Osteocyte (in vitro differentiated cells): Measurements from ENCODE around the gene RFX4. TPM values are rescaled to one million over a fixed set of nuclear protein-coding genes. Genes with fewer than 3 reads are reported as not detected.

Source experiments
- DNase-seq: peaks from one replicate; pipeline ENCODE4 v3.0.0; 2021; ENCODE audit warnings: mixed read lengths; ENCODE audit not compliant: unreplicated experiment; ENCODE audit errors: extremely low spot score
- H3K27ac Mint-ChIP-seq: one replicate; pipeline ENCODE4 v1.8.0; 2021; ENCODE audit warnings: mild to moderate bottlenecking, mixed read lengths; ENCODE audit not compliant: unreplicated experiment
- H3K27me3 Mint-ChIP-seq: one replicate; pipeline ENCODE4 v1.8.0; 2021; ENCODE audit warnings: mixed read lengths; ENCODE audit not compliant: unreplicated experiment
- H3K36me3 Mint-ChIP-seq: one replicate; pipeline ENCODE4 v1.8.0; 2021; ENCODE audit warnings: mixed read lengths; ENCODE audit not compliant: unreplicated experiment
- H3K4me1 Mint-ChIP-seq: one replicate; pipeline ENCODE4 v1.8.0; 2021; ENCODE audit warnings: mixed read lengths; ENCODE audit not compliant: unreplicated experiment
- H3K4me3 Mint-ChIP-seq: one replicate; pipeline ENCODE4 v1.8.0; 2021; ENCODE audit warnings: mild to moderate bottlenecking, moderate library complexity, mixed read lengths; ENCODE audit not compliant: unreplicated experiment
- H3K9me3 Mint-ChIP-seq: one replicate; pipeline ENCODE4 v1.8.0; 2021; ENCODE audit warnings: mixed read lengths; ENCODE audit not compliant: unreplicated experiment
- CTCF ChIP-seq: fragments of 200-600 bp; sonication (generic); IDR thresholded peaks from 2 replicates; pipeline ENCODE4 v1.5.0; 2021; ENCODE audit warnings: antibody characterized with exemption, mild to moderate bottlenecking, moderate library complexity
- total RNA-seq: library from RNA; stranded (reverse); gene quantifications from 2 replicates; pipeline ENCODE4 v1.2.1, GENCODE V29; 2021

RFX4 gene
- total RNA-seq, 1 donor from 2014 or later: not detected

DNA sequence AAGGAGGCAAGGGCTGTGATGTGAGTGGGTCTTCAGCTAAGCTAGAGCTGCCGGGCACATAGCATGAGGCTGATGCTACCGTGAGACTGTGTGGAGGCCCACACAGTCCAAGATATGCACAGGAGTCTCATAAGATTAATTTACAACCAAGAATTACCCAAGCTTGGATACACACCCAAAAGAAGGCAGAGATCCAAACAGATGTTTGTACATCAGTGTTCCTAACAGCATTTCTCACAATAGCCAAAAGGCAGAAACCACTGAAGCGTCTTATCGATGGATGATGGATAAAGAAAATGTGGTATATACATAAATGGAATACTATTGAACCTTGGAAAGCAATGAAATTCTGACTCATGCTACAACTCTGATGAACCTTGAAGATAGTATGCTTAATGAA lies 150.9 kb downstream of the RFX4 start:
- Mint-ChIP-seq H3K27me3 (peaks cover 11% of the 10 kb centered on the region), H3K27ac (no peak overlapping the region), H3K9me3 (no peaks in the 10 kb centered on the region), H3K36me3 (no peaks in the 10 kb centered on the region), H3K4me3 (no peak overlapping the region), H3K4me1 (no peaks in the 10 kb centered on the region)
- DNase-seq: no peak
- TF ChIP-seq CTCF: no peak

- Mint-ChIP-seq H3K4me3 (no peak overlapping the region), H3K27me3 (peaks cover 11% of the 10 kb centered on the region)
Measured at GRCh38 chr12:106736051-106736957, 153.5 kb downstream of the RFX4 start.

DNA sequence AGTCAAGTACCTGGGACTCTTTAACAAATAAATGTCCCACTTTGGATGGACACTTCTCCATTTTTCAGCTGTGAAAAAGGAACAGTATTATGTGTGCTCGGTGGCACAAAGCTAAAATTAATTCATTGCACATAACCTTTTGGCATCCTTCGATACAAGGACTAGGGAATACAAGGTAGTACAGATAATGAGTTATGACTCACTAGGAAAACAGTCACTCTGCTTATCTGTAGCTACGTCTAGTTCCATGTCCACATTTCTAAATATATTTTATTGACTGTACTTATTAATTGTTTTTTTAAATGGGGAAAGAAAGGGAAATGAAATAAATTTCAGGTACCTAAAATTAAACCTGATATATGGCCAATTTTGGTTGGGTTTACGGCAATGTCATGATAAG lies 156.5 kb downstream of the RFX4 start:
- peaks cover 22% of the 10 kb centered on the region for H3K27me3 Mint-ChIP-seq
- DNase-seq: no peak
- H3K36me3 Mint-ChIP-seq: no peaks in the 10 kb centered on the region
- no peak for TF ChIP-seq CTCF
- H3K4me3 Mint-ChIP-seq: no peak overlapping the region
- no peaks in the 10 kb centered on the region for H3K9me3 Mint-ChIP-seq
- no peaks in the 10 kb centered on the region for H3K4me1 Mint-ChIP-seq
- H3K27ac Mint-ChIP-seq: no peak overlapping the region

More at GRCh38 chr12:106736051-106736957, 153.5 kb downstream of the RFX4 start:
- Mint-ChIP-seq H3K27ac (no peak overlapping the region), H3K9me3 (no peaks in the 10 kb centered on the region), H3K36me3 (no peaks in the 10 kb centered on the region), H3K4me1 (no peaks in the 10 kb centered on the region)
- no peak for DNase-seq
- no peak for TF ChIP-seq CTCF

DNA sequence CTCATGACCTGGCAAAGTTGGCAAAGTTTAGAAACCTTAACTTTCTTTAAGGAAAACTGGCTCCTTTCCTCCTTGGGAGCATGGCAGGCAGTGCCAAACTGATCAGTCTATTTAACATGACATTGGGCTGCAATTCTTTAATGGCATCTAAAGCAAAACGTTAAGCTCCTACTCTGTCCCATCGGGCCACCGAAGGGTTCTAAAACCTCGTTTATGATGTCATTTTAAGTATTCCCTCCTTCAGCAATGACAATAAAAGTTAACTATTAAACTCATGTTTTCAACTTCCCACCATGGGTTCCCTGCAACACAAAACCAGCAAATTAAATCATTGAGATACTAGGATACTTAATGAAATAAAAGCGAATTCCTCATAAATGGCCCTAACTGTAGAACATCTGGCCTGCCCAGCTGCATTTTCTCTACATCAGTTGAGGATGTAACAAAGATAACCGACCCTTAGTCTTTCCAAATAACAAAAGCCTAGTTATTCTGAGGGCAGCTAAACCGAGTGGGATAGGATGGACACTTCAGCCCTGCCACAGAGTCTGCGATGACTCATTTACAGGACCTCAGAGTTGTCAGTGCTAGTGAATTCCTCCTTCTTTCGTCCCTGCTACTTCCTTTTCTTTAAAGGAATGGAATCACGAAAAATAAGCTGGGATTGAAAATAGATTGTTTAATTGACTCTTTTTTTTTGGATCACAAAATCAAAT lies 157.2 kb downstream of the RFX4 start:
- Mint-ChIP-seq H3K36me3 (no peaks in the 10 kb centered on the region), H3K27ac (no peak overlapping the region), H3K9me3 (no peaks in the 10 kb centered on the region), H3K27me3 (peaks cover 22% of the 10 kb centered on the region), H3K4me1 (no peaks in the 10 kb centered on the region), H3K4me3 (no peak overlapping the region)
- no peak for TF ChIP-seq CTCF
- no peak for DNase-seq

DNA sequence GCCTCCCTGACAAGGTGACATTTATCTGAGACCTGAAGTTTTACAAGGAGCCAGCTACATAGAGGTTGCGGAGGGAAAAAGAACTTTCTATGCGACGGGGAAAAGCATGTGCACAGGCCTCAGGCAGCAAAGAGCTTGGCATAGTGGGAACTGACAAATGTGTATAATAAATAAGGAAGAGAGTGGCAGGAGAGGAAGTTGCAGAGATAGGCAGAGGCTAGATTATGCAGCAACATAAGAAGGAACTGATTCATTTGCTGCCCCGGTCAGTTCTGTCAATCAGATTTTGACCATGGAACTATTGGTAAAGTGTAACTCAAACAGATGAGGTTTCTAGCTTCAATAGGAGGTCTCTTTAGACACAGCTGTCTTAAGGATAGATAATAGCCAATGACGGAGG lies 158.0 kb downstream of the RFX4 start:
- no peaks in the 10 kb centered on the region for H3K4me1 Mint-ChIP-seq
- H3K27me3 Mint-ChIP-seq: peaks cover 28% of the 10 kb centered on the region
- no peaks in the 10 kb centered on the region for H3K36me3 Mint-ChIP-seq
- H3K4me3 Mint-ChIP-seq: no peak overlapping the region
- TF ChIP-seq CTCF: no peak
- H3K9me3 Mint-ChIP-seq: no peaks in the 10 kb centered on the region
- DNase-seq: no peak
- no peak overlapping the region for H3K27ac Mint-ChIP-seq
